HCT116 (cell line): ENCODE data around the gene UGDH. TPM values are rescaled to one million over a fixed set of nuclear protein-coding genes. Genes with fewer than 3 reads are reported as not detected.

ENCODE experiments used
- ATAC-seq: fragments of 200-7000 bp; cut with Tn5 transposase; 2 replicates; pipeline ENCODE4 v1.9.1; 2020; ENCODE audit warnings: mild to moderate bottlenecking, moderate library complexity
- BruUV-seq: library from RNA; stranded (reverse); fragments of 400-500 nt; replicated peaks from 2 replicates; lab custom pipeline; 2021; lab: Mats Ljungman, UMichigan
- CTCF ChIA-PET: fragments of 300-600 bp; sonication (Branson Sonifier 250); formaldehyde crosslinking; loops from one replicate; lab custom pipeline; 2021; ENCODE audit warnings: antibody characterized with exemption; lab: Charles Lee
- POLR2A ChIA-PET: fragments of 300-600, 350-600 bp; sonication (Branson Sonifier 250); formaldehyde crosslinking; loops from one replicate; lab custom pipeline; 2021; ENCODE audit warnings: antibody characterized with exemption; lab: Charles Lee
- RAD21 ChIA-PET, 2 experiments: fragments of 300-600 bp; sonication (Branson Sonifier 250); formaldehyde crosslinking; loops; one replicate each; lab custom pipeline; 2023; ENCODE audit warnings: low total read pairs in 2 of 2; ENCODE audit not compliant: uncharacterized antibody in 2 of 2, unreplicated experiment in 2 of 2, low non-redundant PET in 1 of 2; lab: Charles Lee
- DNase-seq: peaks from one replicate; pipeline ENCODE4 v3.0.0-alpha.2; 2010; ENCODE audit warnings: low read depth, low spot score
- H2AFZ ChIP-seq: fragments of 200-600 bp; shearing (Covaris generic), sonication (generic); 2 replicates; pipeline ENCODE4 v1.6.1; 2017; ENCODE audit warnings: low read depth, mixed run types, mixed read lengths, antibody characterized with exemption, low read length; ENCODE audit not compliant: poor library complexity, severe bottlenecking
- H3K27ac ChIP-seq: 2 replicates; pipeline ENCODE4 v1.5.1; 2012; ENCODE audit warnings: low read depth, low read length
- H3K27me3 ChIP-seq: fragments of 200-600 bp; sonication (generic); 2 replicates; pipeline ENCODE4 v1.6.1; 2016; ENCODE audit warnings: mixed run types, low read length, mixed read lengths; ENCODE audit not compliant: insufficient read depth
- H3K36me3 ChIP-seq, 2 experiments: fragments of 200-500 bp in 1 of 2; fragments of 200-600 bp in 1 of 2; sonication (Bioruptor generic) in 1 of 2; sonication (generic) in 1 of 2; 2 replicates each; pipeline versions ENCODE4 v1.5.1 to v1.6.1; 2014 to 2016; ENCODE audit warnings: low read length in 2 of 2, inconsistent platforms in 1 of 2, mixed read lengths in 1 of 2, mixed run types in 1 of 2; ENCODE audit not compliant: insufficient read depth in 2 of 2, control insufficient read depth in 1 of 2
- H3K4me1 ChIP-seq, 2 experiments: fragments of 200-600 bp in 1 of 2; sonication (generic) in 1 of 2; 2 replicates each; pipeline versions ENCODE4 v1.5.1 to v1.6.1; 2012 to 2017; ENCODE audit warnings: low read length in 2 of 2, inconsistent platforms in 1 of 2, mild to moderate bottlenecking in 1 of 2, mixed read lengths in 1 of 2, mixed run types in 1 of 2, moderate library complexity in 1 of 2; ENCODE audit not compliant: insufficient read depth in 2 of 2, control insufficient read depth in 1 of 2
- H3K4me2 ChIP-seq: fragments of 200-600 bp; sonication (generic); 2 replicates; pipeline ENCODE4 v1.6.1; 2017; ENCODE audit warnings: mixed run types, low read length, mixed read lengths
- H3K4me3 ChIP-seq, 2 experiments: fragments of 200-600 bp in 1 of 2; sonication (generic) in 1 of 2; replicated peaks in 1 of 2; 2 replicates each; pipeline ENCODE4 v1.5.1; 2011 to 2016; ENCODE audit warnings: low read length in 2 of 2, control low read depth in 1 of 2, low read depth in 1 of 2, mild to moderate bottlenecking in 1 of 2, mixed read lengths in 1 of 2, mixed run types in 1 of 2
- H3K79me2 ChIP-seq: fragments of 200-600 bp; sonication (generic); 2 replicates; pipeline ENCODE4 v1.6.1; 2017; ENCODE audit warnings: mild to moderate bottlenecking, mixed run types, low read length, moderate library complexity, mixed read lengths; ENCODE audit not compliant: insufficient read depth
- H3K9ac ChIP-seq: fragments of 200-600 bp; sonication (generic); 2 replicates; pipeline ENCODE4 v1.6.1; 2016; ENCODE audit warnings: low read length, mixed read lengths
- H3K9me2 ChIP-seq: fragments of 200-600 bp; sonication (generic), shearing (Covaris generic); 2 replicates; pipeline ENCODE4 v1.6.1; 2017; ENCODE audit warnings: mixed run types, mild to moderate bottlenecking, moderate library complexity; ENCODE audit not compliant: insufficient read depth
- H3K9me3 ChIP-seq, 2 experiments: fragments of 200-500 bp in 1 of 2; fragments of 200-600 bp in 1 of 2; sonication (Bioruptor generic) in 1 of 2; sonication (generic) in 1 of 2; 2 replicates each; pipeline ENCODE4 v1.6.1; 2014 to 2017; ENCODE audit warnings: low read length in 2 of 2, mixed read lengths in 2 of 2, inconsistent platforms in 1 of 2, low read depth in 1 of 2, mild to moderate bottlenecking in 1 of 2, mixed run types in 1 of 2, moderate library complexity in 1 of 2; ENCODE audit not compliant: control insufficient read depth in 1 of 2, insufficient read depth in 1 of 2
- H4K20me1 ChIP-seq: fragments of 200-600 bp; sonication (generic), shearing (Covaris generic); 2 replicates; pipeline ENCODE4 v1.6.1; 2017; ENCODE audit warnings: mixed run types, mild to moderate bottlenecking, moderate library complexity; ENCODE audit not compliant: insufficient read depth
- ATF3 ChIP-seq: IDR thresholded peaks from 2 replicates; pipeline ENCODE4 v1.6.1; 2012
- EZH2 ChIP-seq: fragments of 200-600 bp; sonication (generic); IDR thresholded peaks from 2 replicates; pipeline ENCODE4 v1.6.1; 2017; ENCODE audit warnings: antibody characterized with exemption, mixed run types
- EZH2phosphoT487 ChIP-seq: fragments of 200-600 bp; IDR thresholded peaks from 2 replicates; pipeline ENCODE4 v1.6.1; 2018; ENCODE audit warnings: antibody characterized with exemption, borderline replicate concordance
- POLR2AphosphoS5 ChIP-seq: IDR thresholded peaks from 2 replicates; pipeline ENCODE4 v1.6.1; 2011; ENCODE audit warnings: mild to moderate bottlenecking, low read depth, low read length, moderate library complexity
- RAD21 ChIP-seq: IDR thresholded peaks from 2 replicates; pipeline ENCODE4 v1.6.1; 2012; ENCODE audit warnings: low read depth, mild to moderate bottlenecking
- SIN3A ChIP-seq: IDR thresholded peaks from 2 replicates; pipeline ENCODE4 v1.6.1; 2012; ENCODE audit warnings: low read depth
- SP1 ChIP-seq: IDR thresholded peaks from 2 replicates; pipeline ENCODE4 v1.6.1; 2012; ENCODE audit warnings: low read depth
- ZBTB33 ChIP-seq: IDR thresholded peaks from 2 replicates; pipeline ENCODE4 v1.6.1; 2011; ENCODE audit warnings: mild to moderate bottlenecking, low read length, moderate library complexity; ENCODE audit not compliant: insufficient replicate concordance; ENCODE audit errors: extremely low read depth
- ZFX ChIP-seq: fragments of 450-650 bp; IDR thresholded peaks from 2 replicates; pipeline ENCODE4 v1.6.1; 2017
- ZNF274 ChIP-seq: fragments of 200-500 bp; sonication (Bioruptor generic); IDR thresholded peaks from 2 replicates; pipeline ENCODE4 v1.6.1; 2014; ENCODE audit warnings: mild to moderate bottlenecking, low read depth, low read length, inconsistent platforms
- intact Hi-C: fragments of 100-400 bp; cut with micrococcal nuclease; formaldehyde crosslinking; loops from 2 replicates; pipeline ENCODE4 v1.10.0; 2022
- total RNA-seq: library from RNA; stranded (reverse); gene quantifications from one replicate; pipeline ENCODE4 v1.2.1, GENCODE V29; 2021; ENCODE audit not compliant: unreplicated experiment

UGDH gene
- total RNA-seq, 1 experiment from 2014 or later, result 67.9 TPM

GRCh38 chr4:39562792-39563191 lies 35.6 kb upstream of the UGDH start:
- H4K20me1 ChIP-seq, result no peaks in the 10 kb centered on the region
- DNase-seq, result no peak
- CTCF ChIA-PET, result no interaction called here
- H2AFZ ChIP-seq, result no peak overlapping the region
- H3K36me3 ChIP-seq, result no peaks in the 10 kb centered on the region
- H3K9me2 ChIP-seq, result no peaks in the 10 kb centered on the region
- TF ChIP-seq SIN3A (no peak), EZH2 (no peak), ZNF274 (no peak)
- RAD21 ChIA-PET, result no interaction called here
- intact Hi-C loops, result no loop called here
- BruUV-seq, result no TSS peak
- H3K9me3 ChIP-seq, result no peaks in the 10 kb centered on the region; a peak in 1 of 4 replicates
- ATAC-seq, result no peak
- no peak overlapping the region for H3K4me2 ChIP-seq
- no peak overlapping the region for H3K4me3 ChIP-seq
- no peaks in the 10 kb centered on the region for H3K79me2 ChIP-seq
- no peaks in the 10 kb centered on the region for H3K27me3 ChIP-seq
- no peaks in the 10 kb centered on the region for H3K4me1 ChIP-seq
- no peak overlapping the region for H3K9ac ChIP-seq
- H3K27ac ChIP-seq, result no peak overlapping the region
- POLR2A ChIA-PET, result no interaction called here

- Histone ChIP-seq H3K36me3 (no peaks in the 10 kb centered on the region), H2AFZ (no peak overlapping the region), H3K9ac (no peak overlapping the region), H3K27me3 (no peaks in the 10 kb centered on the region), H3K4me3 (no peak overlapping the region), H3K9me2 (no peaks in the 10 kb centered on the region), H4K20me1 (no peaks in the 10 kb centered on the region), H3K27ac (no peak overlapping the region), H3K9me3 (no peaks in the 10 kb centered on the region), H3K4me1 (no peaks in the 10 kb centered on the region), H3K4me2 (no peak overlapping the region), H3K79me2 (no peaks in the 10 kb centered on the region)
- TF ChIP-seq ZFX (no peak), POLR2AphosphoS5 (no peak), EZH2phosphoT487 (no peak), SP1 (no peak), ZBTB33 (no peak), RAD21 (no peak), ATF3 (no peak)
- CTCF ChIA-PET, result no interaction called here
- ATAC-seq (no peak), DNase-seq (no peak)
- RAD21 ChIA-PET, result no interaction called here
- no TSS peak for BruUV-seq
- intact Hi-C loops, result no loop called here
- POLR2A ChIA-PET, result interaction anchor here (1.0 kb wide), 1 partner anchor 9 kb away, joined by 3 read pairs; no protein-coding TSS in a partner anchor
Observed at GRCh38 chr4:39559626-39560025, 32.4 kb upstream of the UGDH start.
